GM21825 (cell line): ENCODE results near the gene OR51B4.
"Not testable (repeated sequence)": the region's sequence is repeated elsewhere in the genome, so short reads cannot be mapped to it uniquely, and the experiment has no call there.

ENCODE experiments used
- ATAC-seq: cut with Tn5 transposase; IDR thresholded peaks from one replicate; pipeline ENCODE4 v1.9.1; 2021; ENCODE audit warnings: mild to moderate bottlenecking, moderate library complexity; ENCODE audit not compliant: unreplicated experiment

OR51B4 gene, protein sequence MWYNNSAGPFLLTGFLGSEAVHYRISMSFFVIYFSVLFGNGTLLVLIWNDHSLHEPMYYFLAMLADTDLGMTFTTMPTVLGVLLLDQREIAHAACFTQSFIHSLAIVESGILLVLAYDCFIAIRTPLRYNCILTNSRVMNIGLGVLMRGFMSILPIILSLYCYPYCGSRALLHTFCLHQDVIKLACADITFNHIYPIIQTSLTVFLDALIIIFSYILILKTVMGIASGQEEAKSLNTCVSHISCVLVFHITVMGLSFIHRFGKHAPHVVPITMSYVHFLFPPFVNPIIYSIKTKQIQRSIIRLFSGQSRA

DNA sequence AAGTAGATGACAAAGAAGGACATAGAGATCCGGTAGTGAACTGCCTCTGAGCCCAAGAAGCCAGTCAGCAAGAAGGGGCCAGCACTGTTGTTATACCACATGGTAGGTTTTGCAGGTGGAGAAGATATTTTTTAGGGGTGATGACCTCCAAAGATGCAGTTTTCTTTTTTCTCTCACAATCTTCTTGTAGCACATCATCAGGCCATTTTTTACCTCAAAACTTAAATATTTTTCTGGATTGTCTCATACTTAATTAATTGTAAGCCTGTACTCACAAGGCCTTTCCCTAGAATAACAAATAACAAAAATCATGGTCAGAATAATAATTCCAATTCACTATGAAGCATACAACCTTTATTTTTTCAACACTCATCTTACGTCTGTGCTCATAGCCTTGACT is at the start of gene OR51B4:
Gene OR51B4, minus strand, starts transcription at position 101 of the 400 bp plus-strand sequence. Its CDS starts 0 bp downstream, at position 101.
- ATAC-seq = no peak

DNA sequence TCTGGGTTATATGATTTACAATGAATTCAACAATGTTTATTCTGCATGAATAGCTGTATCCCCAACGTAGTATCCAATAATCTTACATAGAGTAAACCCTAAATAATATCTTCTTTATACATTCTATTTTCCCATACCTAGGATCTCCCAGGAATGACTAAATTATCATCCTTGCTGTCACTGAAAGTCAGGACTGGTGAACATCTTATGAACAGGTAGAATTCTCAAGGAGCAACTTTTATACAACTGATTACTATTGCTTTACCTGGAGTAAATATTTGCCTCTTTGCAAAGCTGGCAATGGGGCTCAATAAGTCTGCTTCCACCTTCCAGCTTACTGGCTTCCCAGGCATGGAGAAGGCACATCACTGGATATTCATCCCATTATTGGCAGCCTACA is 49.5 kb upstream of the OR51B4 start, which contains the start of gene OR51B6:
Gene OR51B6, plus strand, starts transcription at position 301 of the 400 bp plus-strand sequence. Its CDS starts 0 bp downstream, at position 301.
- ATAC-seq = no peak

DNA sequence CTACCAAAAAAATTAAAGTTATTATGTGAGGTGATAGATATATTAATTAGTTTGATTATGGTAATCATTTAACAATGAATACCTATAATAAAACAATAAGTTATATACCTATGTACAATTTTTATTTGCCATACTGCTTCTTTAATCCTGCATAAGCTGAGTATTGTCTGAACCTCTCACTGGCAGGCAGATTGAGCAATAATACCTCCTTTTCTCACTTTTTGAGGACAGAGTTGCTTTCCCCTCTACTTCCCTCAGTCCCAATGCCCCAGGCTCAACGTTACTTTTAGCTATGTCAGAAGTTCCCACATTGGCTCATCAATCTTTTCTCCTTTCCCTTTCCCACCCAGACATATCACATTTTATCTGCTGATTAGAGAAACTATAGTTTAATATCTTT is 47.8 kb upstream of the OR51B4 start:
- ATAC-seq = no peak

DNA sequence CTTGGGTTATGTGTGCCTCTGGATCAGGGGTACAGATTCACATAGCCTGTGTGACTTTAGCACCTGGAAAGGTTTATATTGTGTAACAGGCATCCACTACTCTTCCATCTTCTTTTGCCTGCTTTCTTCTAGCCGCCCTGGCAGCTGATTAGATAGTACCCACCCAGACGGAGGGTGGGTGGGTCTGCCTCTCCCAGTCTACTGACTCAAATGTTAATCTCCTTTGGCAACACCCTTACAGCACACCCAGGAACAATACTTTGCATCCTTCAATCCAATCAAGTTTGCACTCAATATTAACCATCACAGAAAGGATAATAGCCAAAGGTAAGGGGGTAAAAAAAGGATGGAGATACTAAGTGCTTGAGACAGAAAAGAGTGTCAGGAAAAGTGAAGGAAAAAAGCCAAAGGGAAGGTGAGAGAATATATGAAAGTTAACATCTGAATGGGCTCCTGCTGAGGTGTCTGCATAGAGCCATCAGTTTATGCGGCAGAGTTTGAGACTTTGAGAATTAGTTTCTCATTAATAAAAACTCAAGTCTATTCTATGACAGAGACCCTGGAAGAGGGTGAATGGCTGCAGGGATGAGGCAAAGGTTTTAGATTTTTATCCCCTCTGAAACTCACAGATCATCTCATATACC is 46.9 kb upstream of the OR51B4 start:
- no peak for ATAC-seq

DNA sequence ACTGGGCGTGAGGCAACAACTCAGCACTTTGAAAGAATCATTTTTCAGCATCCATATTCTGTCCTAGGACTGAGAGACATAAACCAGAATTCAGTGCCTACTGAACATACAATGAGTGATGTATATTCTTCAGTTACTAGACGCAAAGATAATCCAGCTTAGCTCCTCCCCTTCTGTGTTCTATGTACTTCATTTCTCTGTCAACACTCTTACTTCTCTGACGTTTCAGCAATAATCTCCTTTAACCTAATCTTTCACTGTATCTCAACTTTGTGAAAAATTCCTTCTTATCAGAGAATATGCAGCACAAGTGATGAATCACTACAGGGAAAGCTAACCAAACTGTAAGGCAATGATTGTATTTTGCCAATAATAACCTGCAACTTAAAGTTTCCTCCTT is 44.1 kb upstream of the OR51B4 start:
- ATAC-seq = no peak

DNA sequence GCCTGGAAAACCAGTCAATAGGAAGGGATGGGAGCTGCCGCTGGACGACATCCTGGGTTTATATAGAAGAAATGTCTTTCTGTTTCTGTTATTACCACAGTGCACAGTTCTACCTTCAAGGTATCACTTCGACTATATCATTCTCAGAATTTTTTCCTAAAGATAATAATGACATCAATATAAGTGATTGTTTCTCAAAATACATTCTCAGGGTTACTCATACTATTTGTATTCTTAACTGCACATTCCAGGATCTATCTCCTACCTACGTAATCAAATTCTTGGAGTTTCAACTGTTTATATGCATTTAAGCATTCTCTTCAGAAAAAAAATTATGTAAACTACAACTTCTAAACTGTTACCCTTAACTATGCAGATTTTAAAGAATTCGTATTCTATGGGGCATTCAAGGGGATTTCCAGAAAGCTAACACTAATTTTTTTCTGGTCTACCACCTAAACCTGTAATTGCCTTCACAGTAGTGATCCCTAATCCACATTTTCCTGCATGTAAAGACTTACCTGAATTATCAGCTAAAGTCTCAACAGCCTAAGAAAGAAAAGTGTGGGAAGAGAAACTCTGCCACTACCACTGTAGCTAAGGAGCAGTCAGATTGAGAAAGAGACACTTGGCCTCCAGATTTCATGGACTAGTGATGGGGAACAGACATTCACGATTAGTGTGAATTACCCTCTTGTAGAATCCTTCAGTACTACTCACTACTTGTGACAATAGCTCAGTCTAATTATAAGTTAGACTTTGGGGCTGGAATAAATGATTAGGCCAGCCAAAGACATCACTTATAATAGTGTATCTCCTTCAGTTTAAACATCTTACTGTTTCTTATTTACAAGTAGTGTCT is 42.0 kb upstream of the OR51B4 start, which contains the start of gene OR51B5:
Gene OR51B5, minus strand, starts transcription at position 51 of the 862 bp plus-strand sequence. Its CDS starts 0 bp downstream, at position 51.
- ATAC-seq = no peak

DNA sequence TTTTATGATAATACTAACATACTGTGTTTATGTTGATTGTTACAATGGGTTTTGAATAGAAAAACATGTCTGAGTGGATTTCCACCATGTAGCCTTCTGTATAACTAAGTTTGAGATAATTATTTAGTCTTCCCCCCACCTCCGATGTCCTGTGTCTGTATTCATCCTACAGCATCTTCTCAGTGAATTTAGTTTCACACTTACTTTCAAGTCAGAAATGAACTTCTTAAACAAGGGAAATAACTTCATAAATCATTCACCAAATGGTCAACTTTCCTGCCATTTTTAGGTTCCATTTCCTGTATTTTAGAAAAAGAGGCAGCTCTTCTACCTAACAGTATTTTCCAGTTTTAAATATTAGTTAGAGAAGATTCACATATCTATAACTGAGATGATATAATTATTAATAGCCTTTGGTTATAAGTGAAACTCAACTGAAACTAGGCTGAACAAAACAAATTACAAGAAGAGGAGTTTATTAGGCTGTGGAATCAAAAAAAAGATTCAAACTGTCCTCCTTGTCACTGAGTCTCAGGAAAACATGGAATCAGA is 38.1 kb upstream of the OR51B4 start:
- peak; percentile 79 for ATAC-seq

DNA sequence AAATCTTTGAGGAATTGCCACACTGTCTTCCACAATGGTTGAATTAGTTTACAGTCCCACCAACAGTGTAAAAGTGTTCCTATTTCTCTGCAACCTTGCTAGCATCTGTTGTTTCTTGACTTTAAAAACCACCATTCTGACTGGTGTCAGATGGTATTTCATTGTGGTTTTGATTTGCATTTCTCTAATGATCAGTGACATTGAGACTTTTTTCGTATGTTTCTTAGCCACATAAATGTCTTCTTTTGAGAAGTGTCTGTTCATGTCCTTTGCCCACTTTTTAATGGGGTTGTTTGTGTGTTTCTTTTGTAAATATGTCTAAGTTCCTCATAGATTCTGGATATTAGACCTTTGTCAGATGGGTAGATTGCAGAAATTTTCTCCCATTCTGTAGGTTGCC is 35.5 kb upstream of the OR51B4 start:
- ATAC-seq = not testable (repeated sequence)

DNA sequence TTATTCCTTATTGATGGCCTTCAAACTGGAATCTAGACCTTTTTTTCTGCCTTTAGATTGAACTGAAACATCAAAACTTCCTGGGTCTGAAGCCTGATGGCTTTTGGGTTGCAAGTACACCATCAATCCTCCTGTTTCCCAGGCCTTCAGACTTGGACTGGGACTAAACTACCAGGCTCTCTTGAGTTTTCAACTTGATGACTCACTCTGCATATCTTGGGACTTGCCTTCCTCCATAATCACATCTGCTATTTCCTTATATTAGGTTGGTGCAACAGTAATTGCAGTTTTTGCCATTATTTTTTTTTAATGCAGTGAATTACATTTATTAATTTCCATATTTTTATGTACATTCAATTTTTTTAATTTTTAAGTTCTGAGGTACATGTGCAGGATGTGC is 34.6 kb upstream of the OR51B4 start:
- no peak for ATAC-seq

DNA sequence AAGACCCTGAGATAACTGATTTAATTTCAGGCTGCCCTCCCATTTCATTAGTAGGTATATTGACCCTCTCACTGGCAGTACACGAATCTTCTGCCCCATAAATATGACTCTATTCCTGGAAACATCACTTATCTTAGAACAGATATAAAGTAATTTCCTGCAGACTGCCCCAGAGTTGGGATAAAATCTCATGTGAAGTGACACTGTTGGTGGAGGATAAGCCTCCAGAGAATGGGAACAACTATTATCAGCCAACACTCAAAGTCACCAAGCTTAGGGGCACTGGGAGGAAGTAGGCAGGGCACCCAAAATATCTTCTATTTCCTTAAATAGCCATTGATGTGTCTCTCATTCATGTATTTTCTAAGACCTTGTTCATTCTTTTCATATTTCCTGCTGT is 33.4 kb upstream of the OR51B4 start:
- no peak for ATAC-seq

DNA sequence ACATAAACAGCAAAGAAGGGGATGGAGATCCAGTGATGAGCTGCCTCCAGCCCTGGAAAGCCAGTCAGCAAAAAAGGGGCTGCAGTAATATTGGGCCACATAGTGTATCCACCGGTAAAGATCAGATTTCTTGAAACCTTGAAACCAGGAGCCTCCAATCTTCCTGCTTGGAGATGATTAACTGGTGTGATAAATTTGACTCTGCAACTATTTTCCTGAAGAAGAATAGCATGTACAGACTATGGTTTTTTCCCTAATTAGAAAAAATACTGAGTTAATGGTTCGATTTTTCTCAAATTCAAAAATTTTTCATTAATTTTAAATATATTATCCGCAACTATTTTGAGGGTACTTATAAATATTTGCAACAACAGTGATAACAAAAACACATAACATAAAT is 22.5 kb upstream of the OR51B4 start, which contains the start of gene OR51B2:
Gene OR51B2, minus strand, starts transcription at position 101 of the 400 bp plus-strand sequence. Its CDS starts 0 bp downstream, at position 101.
- no peak for ATAC-seq

DNA sequence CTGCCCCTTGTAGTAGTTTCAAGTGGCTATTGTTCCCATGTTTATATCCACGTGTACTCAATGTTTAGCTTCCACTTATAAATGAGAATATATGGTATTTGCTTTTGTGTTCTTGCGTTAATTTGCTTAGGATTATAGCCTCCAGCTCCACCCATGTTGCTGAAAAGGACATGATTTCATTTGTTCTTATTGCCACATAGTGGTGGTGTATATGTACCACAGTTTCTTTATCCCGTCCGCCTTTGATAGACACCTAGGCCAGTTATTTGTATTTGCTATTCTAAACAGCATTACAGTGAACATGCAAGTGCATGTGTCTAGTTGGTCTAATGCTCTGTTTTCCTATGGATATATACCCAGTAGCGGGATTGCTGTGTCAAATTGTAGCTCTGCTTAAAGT is 15.5 kb upstream of the OR51B4 start:
- ATAC-seq = no peak

DNA sequence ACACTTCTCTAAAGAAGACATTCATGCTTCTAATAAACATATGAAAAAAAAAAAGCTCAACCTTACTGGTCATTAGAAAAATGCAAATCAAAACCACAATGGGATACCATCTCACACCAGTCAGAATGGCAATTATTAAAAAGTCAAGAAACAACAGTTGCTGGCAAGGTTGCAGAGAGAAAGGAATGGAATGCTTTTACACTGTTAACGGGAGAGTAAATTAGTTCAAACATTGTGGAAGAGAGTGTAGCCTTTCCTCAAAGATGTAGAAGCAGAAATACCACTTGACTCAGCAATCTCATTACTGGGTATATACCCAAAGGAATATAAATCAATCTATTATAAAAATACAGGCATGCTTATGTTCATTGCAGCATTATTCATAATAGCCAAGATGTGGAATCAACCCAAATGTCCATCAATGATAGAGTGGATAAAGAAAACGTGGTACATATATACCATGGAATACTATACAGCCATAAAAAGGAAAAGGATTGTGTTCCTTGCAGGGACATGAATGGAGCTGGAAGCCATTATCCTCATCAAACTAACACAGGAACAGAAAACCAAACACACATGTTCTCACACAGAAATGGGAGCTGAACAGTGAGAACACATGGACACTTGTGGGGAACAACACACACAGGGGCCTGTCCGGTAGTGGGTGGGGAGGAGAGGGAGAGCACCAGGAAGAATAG is 11.7 kb upstream of the OR51B4 start:
- not testable (repeated sequence) for ATAC-seq

DNA sequence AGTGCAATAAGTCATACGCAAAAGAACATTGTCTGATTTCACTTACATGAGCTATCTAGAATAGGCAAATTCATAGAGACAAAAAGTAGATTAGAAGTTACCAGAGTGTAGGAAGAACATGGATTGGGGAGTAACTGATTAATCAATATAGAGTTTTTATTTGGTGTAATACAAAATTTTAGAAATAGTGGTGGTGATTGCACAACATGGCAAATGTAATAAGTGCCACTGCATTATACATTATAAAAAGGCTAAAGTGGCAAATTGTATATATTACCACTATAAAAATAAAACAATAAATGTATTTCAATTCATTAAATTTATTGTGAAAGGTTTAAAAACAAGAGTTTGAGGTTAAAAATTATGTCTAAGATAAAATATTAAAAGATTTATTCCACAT is 8.7 kb upstream of the OR51B4 start:
- ATAC-seq = no peak

DNA sequence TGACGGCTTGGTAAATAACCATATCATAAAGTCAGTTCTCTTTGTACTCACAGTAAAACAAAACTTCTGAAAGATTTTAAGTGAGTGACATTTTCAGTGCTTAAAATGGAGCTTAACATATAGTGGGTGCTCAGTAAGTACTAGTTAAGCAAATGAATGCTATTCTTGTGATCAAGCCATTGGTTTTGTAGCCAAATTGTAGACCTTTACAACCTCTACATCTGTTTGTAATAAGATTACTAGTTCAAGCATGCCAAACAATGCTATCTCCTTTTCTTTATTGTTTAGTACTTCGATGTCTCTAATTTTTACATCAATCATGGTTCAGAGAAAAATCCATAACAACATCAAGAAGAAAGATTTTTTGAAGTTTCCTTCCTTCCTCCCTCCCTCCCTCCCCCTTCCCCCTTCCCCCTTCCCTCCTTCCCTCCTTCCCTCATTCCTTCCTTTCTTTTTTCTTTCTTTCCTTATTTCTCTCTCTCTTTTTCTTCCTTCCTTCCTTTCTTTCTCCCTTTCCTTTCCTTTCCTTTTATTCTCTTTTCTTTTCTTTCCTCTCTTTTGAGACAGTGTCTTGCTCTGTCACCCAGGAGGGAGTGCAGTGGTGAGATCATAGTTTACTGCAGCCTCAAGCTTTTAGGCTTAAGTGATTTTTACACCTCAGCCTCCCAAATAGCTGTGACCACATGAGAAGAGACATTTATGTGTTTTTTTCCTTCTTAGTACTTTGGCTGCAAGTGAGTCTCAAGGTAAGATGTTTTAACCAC is 5.7 kb upstream of the OR51B4 start:
- ATAC-seq = no peak

DNA sequence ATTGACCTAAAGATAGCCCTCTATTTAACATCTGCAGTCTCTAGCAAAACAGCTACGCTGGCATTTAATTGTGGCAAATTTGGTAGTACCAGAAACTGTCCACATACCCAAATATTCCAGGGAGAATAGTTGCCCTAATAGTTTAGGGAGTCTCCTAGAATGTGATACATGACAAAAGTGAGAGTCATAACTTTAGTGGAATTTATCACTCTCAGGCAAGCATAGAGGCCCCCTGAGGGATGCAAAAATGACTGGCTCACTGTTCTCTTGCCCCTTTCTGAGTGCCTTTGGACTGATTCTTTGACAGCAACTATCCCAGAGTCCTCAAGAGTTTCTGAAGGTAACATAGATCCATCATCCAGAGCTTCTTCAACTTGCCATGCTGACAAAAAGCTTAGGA is 2.3 kb upstream of the OR51B4 start:
- no peak for ATAC-seq

DNA sequence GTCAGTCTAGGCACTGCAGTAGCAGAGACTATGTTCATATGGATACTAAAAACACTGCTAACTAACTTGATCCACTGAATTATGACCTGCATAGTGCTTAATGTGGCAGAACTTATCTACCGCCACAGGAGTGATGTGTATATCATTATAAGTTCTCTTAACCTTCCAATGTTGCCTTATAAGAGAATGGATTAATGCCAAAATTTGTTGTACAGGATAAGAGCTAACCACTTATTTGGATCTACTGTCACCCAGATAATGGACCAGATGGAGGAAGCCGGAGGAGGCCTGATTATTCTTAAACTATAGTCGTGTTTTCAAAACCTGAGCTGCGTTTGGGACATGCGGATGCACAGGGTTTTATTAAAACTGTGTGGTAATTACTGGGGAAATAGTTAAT is 1.9 kb upstream of the OR51B4 start:
- no peak for ATAC-seq

DNA sequence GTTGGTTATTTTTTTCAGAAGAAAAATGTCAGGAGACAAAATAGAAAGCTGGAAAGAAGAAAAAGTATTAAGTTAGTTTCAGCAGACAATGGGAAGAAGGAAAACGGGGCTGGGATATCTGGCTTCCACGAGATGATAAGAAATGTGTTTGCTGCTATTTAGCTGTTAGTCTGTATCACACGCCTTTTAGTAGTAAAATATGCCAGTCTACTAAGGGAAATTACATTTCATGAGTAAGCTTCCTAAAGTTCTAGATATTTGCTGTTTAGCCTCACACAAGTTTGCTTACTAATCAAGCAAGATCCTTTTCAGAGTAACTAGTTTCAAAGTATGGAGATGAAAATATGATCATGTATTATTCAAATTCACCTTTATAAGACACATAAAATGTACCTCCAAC is 1.5 kb downstream of the OR51B4 start:
- no peak for ATAC-seq

DNA sequence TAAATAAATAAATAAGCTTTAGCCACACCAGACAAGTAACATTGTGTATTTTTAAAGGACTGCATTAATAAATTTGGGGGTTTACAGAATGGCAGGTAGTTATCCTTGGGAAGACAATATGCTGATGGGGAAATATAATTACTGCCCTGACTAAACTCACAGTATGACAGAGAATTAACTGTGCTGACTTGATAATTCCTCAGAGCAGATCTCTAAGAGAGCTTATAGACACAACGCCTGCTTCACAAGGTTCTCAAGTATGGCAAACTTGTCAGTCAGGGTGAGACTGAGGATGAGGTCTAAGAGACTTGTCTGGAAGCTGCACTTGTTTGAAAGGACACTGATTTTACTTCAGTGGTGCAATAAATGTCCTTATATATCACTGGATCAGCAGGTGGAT is 3.3 kb downstream of the OR51B4 start:
- no peak for ATAC-seq
